Measurements from ENCODE around the gene JAG1. TPM values are rescaled to one million over a fixed set of nuclear protein-coding genes. Genes with fewer than 3 reads are reported as not detected.
A peak's percentile ranks its signal among the peaks of the same experiment; 100 is the strongest.

Gene JAG1
- total RNA-seq, 4 donors from 2014 or later = 133 to 367 (median 191) TPM

- no peak for DNase-seq (ENCODE audit: low spot score in 2 of 2)
- no peaks in the 10 kb centered on the region for H3K36me3 ChIP-seq
- H3K27me3 ChIP-seq = no peaks in the 10 kb centered on the region
- 100% methylated on average over 1 of the region's 1 CpG for WGBS
- H3K9me3 ChIP-seq = no peaks in the 10 kb centered on the region
- no peak overlapping the region for H3K4me3 ChIP-seq
- no peak overlapping the region for H3K27ac ChIP-seq
- no peaks in the 10 kb centered on the region for H3K4me1 ChIP-seq
- no peak for TF ChIP-seq CTCF (IDR thresholded peaks at IDR 0.05)
- no peak for TF ChIP-seq POLR2A (IDR thresholded peaks at IDR 0.05)
Measured at GRCh38 chr20:10701607-10702006, 27.8 kb upstream of the JAG1 start.

DNA sequence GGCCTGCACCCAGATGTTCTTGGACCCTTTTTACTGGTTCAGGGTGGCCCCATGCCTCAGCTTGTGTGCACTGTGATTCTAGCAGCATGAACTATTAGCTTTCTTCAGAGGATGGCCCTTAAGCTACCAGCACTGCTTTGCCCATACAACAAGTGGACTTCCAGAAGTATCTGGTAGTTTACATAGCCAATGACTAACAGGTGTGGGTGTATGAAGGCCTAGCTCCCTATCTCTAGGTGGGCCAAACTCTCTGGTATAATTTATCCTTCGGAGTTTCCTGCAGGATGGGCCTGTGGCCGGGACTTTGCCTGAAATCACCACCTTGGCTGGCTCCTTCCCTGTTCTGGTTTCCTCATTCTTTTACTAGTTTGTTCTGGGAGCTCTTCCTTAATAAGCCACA, 26.1 kb upstream of the JAG1 start:
- H3K27me3 ChIP-seq = no peaks in the 10 kb centered on the region
- no peaks in the 10 kb centered on the region for H3K36me3 ChIP-seq
- H3K4me3 ChIP-seq = no peak overlapping the region
- no peak for DNase-seq (ENCODE audit: low spot score in 2 of 2)
- no peaks in the 10 kb centered on the region for H3K9me3 ChIP-seq
- no peaks in the 10 kb centered on the region for H3K4me1 ChIP-seq
- no peak overlapping the region for H3K27ac ChIP-seq
- no peak for TF ChIP-seq EP300 (IDR thresholded peaks at IDR 0.05)
- no peak for TF ChIP-seq POLR2AphosphoS5 (IDR thresholded peaks at IDR 0.05)
- no peak for TF ChIP-seq POLR2A (IDR thresholded peaks at IDR 0.05)
- no peak for TF ChIP-seq CTCF (IDR thresholded peaks at IDR 0.05)
- 96% methylated on average over 2 of the region's 2 CpGs for WGBS

- TF ChIP-seq POLR2AphosphoS5 (IDR thresholded peaks at IDR 0.05) (no peak), EP300 (IDR thresholded peaks at IDR 0.05) (no peak), CTCF (IDR thresholded peaks at IDR 0.05) (no peak), POLR2A (IDR thresholded peaks at IDR 0.05) (no peak)
- no peaks in the 10 kb centered on the region for H3K9me3 ChIP-seq
- H3K36me3 ChIP-seq = no peaks in the 10 kb centered on the region
- H3K27ac ChIP-seq = no peak overlapping the region
- no peak overlapping the region for H3K4me3 ChIP-seq
- WGBS = 76% methylated on average over 2 of the region's 2 CpGs
- H3K4me1 ChIP-seq = no peaks in the 10 kb centered on the region
- H3K27me3 ChIP-seq = no peaks in the 10 kb centered on the region
- no peak for DNase-seq (ENCODE audit: low spot score in 2 of 2)
Measured at GRCh38 chr20:10699489-10699888, 25.7 kb upstream of the JAG1 start.

- H3K27ac ChIP-seq = no peak overlapping the region
- 78% methylated on average over 5 of the region's 5 CpGs for WGBS
- TF ChIP-seq POLR2AphosphoS5 (IDR thresholded peaks at IDR 0.05) (no peak), POLR2A (IDR thresholded peaks at IDR 0.05) (no peak), EP300 (IDR thresholded peaks at IDR 0.05) (no peak), CTCF (IDR thresholded peaks at IDR 0.05) (peak in 1 of 2 donors; percentile 17)
- H3K9me3 ChIP-seq = no peaks in the 10 kb centered on the region
- no peak overlapping the region for H3K4me3 ChIP-seq
- no peaks in the 10 kb centered on the region for H3K4me1 ChIP-seq
- H3K27me3 ChIP-seq = no peaks in the 10 kb centered on the region
- H3K36me3 ChIP-seq = no peaks in the 10 kb centered on the region
- DNase-seq (ENCODE audit: low spot score in 2 of 2) = no peak
Measured at GRCh38 chr20:10696650-10697049, 22.9 kb upstream of the JAG1 start.

DNA sequence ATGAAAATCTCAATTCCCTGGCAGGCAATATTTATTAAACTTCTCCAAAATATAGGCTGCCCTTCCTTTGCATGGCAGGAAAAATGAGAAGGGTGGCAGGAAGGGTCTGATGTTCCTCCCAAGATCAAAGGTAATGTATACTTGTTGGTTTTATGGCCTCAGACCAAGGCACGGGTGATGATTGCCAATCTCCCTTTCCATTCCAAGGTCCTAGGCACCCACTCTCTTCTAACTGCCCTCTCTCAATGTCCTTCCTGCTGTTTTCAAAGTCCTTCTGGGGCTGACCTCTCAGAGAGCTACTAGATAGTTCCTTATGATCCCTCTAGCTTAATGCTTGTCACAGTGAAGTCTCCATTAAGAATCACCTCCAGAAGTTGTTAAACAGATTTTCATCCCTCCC, 15.6 kb upstream of the JAG1 start:
- TF ChIP-seq CTCF (IDR thresholded peaks at IDR 0.05) (no peak), POLR2A (IDR thresholded peaks at IDR 0.05) (no peak), EP300 (IDR thresholded peaks at IDR 0.05) (no peak)
- H3K9me3 ChIP-seq = no peaks in the 10 kb centered on the region
- H3K4me3 ChIP-seq = no peak overlapping the region
- H3K27me3 ChIP-seq = no peaks in the 10 kb centered on the region
- no peak for DNase-seq (ENCODE audit: low spot score in 2 of 2)
- 83% methylated on average over 1 of the region's 1 CpG for WGBS
- H3K27ac ChIP-seq = no peak overlapping the region
- H3K36me3 ChIP-seq = no peaks in the 10 kb centered on the region
- no peaks in the 10 kb centered on the region for H3K4me1 ChIP-seq

Data from suprapubic skin (tissue), 4 donors.